GM12872 (cell line): ENCODE results near the gene ASPHD1.

ENCODE experiments used
- TF ChIP-seq, protein P1 (sequence below): IDR thresholded peaks from 3 replicates; pipeline ENCODE4 v1.5.1; 2011; ENCODE audit warnings: low read depth, mild to moderate bottlenecking, low read length, moderate library complexity; ENCODE audit not compliant: insufficient read depth

ASPHD1 gene

DNA sequence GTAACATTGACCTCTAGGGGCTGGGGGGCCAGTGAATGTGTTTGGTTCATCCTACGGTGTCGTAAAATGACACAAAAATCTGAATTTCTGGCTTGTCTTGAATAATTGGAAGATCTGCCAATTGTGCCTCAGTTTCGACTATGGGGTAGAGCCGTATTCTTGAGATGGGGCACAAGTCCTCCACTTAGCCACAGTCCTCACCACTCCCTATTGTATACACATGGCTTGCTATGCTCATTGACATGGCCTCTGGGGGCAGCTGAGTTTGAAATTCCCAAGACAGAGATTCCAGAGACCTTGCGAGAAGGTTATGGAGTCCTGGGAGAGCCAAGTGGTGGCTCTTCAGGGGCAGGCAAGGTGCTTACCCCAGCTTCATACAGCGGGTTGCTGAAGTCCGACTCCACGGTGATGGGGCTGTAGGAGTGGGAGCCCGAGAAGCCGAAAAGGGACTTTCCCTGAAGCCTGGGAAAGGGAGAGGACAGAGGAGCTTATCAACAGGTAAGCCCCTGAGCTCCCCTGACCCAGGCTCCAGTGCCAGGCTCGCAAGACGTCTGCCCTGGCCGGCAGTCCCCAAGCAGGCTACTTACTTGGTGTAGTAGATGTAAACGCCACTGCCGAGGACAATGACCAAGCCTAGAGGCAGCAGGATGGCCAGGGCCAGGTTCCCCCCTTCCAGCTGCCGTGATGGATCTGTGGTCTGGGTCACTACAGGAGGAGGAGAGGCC, 28.3 kb upstream of the ASPHD1 start:
- TF ChIP-seq, protein P1, sequence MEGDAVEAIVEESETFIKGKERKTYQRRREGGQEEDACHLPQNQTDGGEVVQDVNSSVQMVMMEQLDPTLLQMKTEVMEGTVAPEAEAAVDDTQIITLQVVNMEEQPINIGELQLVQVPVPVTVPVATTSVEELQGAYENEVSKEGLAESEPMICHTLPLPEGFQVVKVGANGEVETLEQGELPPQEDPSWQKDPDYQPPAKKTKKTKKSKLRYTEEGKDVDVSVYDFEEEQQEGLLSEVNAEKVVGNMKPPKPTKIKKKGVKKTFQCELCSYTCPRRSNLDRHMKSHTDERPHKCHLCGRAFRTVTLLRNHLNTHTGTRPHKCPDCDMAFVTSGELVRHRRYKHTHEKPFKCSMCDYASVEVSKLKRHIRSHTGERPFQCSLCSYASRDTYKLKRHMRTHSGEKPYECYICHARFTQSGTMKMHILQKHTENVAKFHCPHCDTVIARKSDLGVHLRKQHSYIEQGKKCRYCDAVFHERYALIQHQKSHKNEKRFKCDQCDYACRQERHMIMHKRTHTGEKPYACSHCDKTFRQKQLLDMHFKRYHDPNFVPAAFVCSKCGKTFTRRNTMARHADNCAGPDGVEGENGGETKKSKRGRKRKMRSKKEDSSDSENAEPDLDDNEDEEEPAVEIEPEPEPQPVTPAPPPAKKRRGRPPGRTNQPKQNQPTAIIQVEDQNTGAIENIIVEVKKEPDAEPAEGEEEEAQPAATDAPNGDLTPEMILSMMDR: no peak

DNA sequence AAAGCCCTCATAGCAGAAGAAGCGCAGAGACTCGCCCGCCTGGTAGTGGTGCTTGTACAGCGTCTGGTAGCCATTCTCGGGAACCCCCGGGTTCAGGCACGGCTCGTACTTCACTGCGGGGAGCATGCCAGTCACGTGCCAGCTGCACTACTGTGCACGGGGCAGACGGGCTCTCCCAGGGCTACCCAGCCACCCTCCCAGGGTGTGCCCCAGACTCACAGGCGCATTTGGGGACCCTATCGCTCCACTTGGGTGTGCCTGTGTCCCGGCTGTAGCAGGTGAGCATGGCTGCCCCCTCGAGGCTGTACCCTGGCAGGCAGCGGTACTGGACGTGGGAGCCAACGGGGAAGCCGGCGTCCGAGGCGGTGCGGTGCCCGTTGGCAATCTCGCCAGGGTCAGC, 27.0 kb upstream of the ASPHD1 start:
- TF ChIP-seq, protein P1: no peak

DNA sequence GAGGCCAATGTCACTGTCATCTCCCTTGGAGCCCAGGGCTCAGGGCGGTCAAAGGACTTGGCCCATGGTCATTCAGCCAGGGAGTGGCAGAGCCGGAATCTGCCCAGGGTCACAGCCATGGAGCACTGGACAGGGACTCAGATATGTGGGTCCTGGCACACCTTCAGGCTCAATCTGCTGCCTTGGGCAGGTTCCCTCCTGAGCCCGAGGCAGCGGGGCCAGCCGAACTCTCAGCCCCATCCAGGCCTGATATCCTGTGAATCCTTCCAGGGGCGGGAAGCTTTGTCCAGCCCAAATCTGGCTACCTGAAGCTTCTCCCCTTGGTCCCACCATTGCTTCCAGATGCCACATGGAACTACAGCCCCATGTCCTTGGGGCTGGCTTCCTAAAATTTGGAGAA, 25.1 kb upstream of the ASPHD1 start:
- TF ChIP-seq, protein P1: no peak

DNA sequence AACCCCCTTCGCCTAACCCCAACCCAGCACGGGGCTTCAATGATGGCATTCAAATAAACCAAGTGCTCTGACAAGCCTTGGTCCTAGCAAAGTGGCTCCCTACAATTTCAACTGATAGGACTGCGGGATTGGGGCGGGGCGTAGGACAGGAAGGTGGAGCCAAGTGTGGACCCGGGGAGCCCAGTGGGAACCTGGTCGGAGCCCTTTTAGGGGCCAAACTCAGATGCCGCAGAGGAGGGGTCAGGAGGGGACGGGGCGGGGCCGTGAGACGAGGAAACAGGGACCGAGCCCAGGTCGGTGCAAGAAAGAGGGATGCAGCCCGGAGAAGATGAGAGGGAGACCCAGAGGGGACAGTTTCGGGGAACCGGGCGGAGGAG, 24.1 kb upstream of the ASPHD1 start:
- TF ChIP-seq, protein P1: no peak

DNA sequence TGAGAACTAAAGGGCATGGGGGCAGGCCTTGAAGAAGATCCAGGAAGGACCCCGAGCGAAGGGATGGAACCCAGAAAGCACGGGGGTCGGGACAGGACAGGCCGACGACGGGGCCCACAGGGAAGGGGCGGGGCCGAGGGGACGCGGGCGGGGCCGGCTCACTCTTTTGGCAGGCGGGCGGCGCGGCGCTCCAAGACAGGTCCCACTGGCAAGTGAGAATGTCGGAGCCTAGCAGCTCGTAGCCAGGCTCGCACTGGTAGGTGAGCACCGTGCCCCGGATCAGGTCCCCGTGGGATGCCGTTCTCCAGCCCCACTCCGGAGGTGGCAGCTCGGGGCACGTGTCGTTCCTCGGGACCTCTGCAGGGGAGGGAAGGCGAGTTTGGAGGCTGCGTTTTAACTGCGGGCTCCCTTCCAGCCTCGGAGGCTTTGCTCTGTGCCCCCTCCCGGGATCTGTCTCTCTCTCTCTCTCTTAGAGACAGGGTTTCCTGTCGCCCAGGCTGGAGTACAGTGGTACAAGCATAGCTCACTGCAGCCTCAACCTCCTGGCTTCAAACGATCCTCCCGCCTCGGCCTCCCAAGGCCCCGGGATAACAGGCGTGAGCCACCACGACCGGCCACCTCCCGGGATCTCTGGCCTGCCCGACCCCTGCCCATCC, 23.6 kb upstream of the ASPHD1 start:
- TF ChIP-seq, protein P1: no peak

DNA sequence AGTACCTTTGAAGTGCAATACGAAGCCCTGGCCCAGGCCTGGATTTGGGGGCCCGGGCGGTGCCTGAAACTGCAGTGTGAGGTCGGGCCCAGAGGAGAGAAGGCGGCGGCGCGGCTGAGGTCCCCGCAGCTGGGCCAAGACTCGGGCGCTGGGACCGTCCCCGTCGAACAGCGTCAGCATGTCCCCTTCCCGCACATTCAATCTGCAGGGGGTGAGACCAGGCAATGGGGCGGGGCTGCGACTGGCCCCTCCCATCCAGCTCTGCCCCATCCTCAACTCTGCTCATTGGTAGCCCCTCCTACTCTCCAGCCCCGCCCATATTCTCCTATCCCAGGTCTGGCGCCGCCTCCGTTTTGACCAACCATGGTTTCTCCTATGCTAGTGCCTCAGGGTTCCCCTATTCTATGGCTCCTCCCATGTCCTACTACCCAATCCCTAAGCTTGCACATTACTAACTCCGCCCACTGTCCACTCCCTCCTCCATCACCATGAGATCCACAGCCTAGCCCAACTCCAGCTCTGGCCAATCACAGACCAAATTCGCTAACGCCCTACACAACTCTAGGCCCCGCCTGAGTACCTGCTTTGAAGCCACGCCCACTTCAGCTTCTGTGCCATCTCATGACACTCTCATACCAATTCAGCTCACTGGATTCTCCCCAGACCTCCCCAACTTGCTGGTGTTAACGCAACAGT, 22.9 kb upstream of the ASPHD1 start:
- TF ChIP-seq, protein P1: no peak

DNA sequence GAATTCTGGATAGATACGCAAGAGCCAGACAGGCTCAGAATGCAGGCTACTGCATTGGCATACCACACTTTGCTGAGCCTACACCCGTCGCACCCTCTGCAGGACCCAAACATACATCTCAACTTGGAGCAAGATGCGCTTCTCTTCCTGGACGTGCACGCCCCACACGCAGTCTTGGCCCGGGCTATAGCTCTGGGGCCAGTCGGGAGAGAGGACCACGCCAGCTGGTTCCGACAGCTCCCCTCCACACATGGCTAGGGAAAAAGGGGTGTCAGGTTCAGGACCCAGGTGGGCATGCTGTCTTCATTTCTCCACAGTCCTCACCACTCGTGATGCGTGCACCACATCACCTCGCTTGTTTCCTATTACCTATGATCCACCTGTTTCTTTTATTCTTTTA, 22.1 kb upstream of the ASPHD1 start:
- TF ChIP-seq, protein P1: no peak
